ENCODE results near the gene DNAJA4. TPM values are rescaled to one million over a fixed set of nuclear protein-coding genes. Genes with fewer than 3 reads are reported as not detected.

The DNAJA4 gene
- polyA plus RNA-seq, 4 donors, result 21.2 to 26.5 (median 23.7) TPM

DNA sequence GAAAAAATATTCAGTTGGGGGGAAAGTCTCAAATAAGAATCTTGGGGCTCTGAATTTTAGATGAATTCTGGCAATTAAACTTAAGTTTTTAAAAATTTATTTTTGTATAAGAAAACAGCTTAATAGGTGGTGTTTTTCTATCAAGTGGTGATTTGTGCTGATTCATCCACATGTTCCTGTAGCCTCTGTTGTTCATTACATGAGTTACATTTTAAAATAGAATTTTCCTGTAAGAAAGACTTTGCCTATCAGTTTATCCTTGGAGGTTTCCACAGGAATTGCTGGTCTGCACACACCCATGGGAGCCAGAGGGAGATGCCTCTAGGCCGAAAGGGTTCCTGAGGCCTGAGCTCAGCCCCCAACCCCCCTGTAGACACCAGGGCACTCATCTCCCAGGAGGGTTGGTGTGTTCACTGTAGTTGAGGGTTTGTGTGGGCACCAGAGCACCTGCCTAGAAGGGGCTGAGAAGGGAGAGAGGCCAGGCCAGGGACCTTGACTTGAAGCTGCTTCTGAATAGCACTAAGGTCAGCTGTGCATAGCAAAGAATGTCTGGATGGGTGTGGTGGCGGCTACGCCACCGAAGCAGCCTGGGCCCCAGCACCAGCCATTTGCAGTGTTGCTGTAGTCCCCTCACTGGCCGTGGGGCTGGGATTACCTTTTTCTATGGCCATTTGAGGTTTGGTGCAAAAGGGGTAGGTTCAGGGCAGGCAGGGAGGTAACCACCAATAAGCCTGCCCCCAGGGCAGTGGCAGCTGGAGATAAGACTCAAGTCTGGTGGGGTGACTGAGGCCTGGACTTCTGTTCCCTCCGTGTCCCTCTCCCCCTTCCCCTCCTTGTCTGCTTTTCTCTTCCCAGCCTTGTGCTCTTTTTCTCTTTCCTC is 11.9 kb downstream of the DNAJA4 start:
- DNase-seq (ENCODE audit: low read depth in 4 of 4, low spot score in 3 of 4), result no peak

GRCh38 chr15:78280319-78281072 is 16.1 kb downstream of the DNAJA4 start:
- no peak for DNase-seq (ENCODE audit: low read depth in 4 of 4, low spot score in 3 of 4)

DNA sequence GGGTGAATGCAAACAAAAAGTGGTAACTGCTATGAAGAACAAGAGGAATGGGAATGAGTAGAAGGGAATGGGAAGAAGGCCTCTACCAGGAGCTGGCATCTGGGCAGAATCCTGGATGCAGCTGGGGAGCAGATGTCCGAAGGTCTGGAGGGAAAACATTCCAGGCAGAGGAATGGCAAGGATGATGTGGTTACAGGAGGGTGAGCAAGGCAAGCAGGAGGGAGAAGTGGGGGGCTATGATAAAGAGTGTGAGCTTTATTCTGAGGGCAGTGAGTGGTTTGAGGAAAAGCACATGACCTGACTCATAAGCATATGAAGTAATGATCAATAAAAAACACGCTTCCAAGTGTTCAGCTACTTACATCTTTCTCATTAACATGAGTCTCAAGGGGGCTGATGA is 18.0 kb downstream of the DNAJA4 start:
- DNase-seq (ENCODE audit: low read depth in 4 of 4, low spot score in 3 of 4), result no peak

- DNase-seq (ENCODE audit: low read depth in 4 of 4, low spot score in 3 of 4), result no peak
Measured at GRCh38 chr15:78284758-78285157, 20.4 kb downstream of the DNAJA4 start.

GRCh38 chr15:78290222-78290621 is 25.9 kb downstream of the DNAJA4 start:
- DNase-seq (ENCODE audit: low read depth in 4 of 4, low spot score in 3 of 4), result no peak

- DNase-seq (ENCODE audit: low read depth in 4 of 4, low spot score in 3 of 4), result no peak
Measured at GRCh38 chr15:78291052-78291451, 26.7 kb downstream of the DNAJA4 start.

- no peak for DNase-seq (ENCODE audit: low read depth in 4 of 4, low spot score in 3 of 4)
Measured at GRCh38 chr15:78291698-78292097, 27.3 kb downstream of the DNAJA4 start.

GRCh38 chr15:78292219-78292618 is 27.9 kb downstream of the DNAJA4 start:
- DNase-seq (ENCODE audit: low read depth in 4 of 4, low spot score in 3 of 4), result no peak

GRCh38 chr15:78299101-78299930 is 35.0 kb downstream of the DNAJA4 start, which contains the start of gene SKIC8:
TSS of gene SKIC8 (minus strand) at chr15:78299609. CDS start at chr15:78295686, 3,923 bp downstream.
- peak; percentile 82 to 91 (median 86) for DNase-seq (ENCODE audit: low read depth in 4 of 4, low spot score in 3 of 4)

DNA sequence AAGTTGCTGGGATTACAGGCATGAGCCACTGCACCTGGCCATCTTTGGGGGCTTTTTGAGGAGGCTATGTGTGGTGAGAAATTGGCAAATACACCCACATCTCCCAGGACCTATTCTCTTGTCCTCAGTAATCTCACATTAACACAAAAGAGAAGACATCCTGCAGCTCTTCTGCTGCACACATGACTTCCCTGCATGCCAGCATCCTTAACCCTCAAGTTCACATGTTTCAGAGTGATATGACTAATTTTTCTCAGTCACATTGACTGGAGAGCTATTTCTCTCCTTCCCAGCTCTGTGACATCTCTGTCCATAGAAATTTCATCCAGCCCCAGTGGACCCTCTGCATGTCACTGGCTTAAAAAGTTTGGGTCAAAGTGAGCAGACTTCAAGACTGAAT is 37.0 kb downstream of the DNAJA4 start:
- no peak for DNase-seq (ENCODE audit: low read depth in 4 of 4, low spot score in 3 of 4)

DNA sequence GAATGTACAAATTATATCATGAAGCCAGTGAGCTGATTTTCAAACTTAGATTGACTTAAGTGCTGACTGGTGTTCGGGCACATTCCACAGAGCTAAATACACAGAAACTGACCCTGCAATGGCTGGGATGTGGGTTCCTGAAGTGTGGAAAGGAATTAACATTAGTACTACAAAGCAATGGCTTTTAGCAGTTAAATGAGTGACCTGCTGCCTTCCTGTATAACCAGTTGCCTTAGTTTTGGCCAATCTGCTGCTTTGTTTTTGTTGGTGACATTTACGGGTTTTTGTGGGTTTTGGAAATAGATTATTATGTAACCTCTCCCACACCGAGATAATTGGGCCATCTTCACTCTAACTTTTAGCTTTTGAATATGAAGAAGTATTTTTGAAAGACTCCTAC is 37.5 kb downstream of the DNAJA4 start:
- no peak for DNase-seq (ENCODE audit: low read depth in 4 of 4, low spot score in 3 of 4)

GRCh38 chr15:78302579-78303312 is 38.4 kb downstream of the DNAJA4 start:
- DNase-seq (ENCODE audit: low read depth in 4 of 4, low spot score in 3 of 4), result no peak

GRCh38 chr15:78304216-78305066 is 40.1 kb downstream of the DNAJA4 start:
- no peak for DNase-seq (ENCODE audit: low read depth in 4 of 4, low spot score in 3 of 4)

DNA sequence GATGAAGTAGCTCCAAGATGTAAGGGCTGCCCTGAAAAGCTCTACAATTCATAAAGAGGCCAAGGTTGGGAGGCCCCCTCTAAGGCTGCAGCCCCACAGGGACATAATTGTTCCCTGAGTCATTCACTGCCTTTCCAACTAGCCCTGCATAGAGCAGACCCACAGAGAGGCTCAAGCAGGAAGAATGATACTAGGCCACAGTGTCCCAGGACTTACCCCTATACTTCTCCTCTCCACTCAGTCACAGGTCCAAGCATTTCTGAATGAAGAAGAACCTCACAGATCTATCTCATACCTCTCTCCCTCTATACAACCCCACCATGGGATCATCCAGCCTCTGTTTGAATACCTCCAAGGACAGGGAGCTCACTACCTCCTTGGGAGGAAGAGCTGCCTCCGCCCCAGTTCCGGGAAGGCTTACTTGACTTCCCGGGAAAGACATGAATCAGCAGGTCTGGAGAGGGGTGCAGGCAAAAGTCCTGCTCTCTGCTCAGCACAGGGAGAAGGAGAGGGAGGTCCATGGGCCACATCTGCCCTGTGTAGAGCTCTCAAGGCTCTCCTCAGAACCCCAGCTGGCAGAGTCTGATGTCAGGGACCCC is 41.9 kb downstream of the DNAJA4 start:
- DNase-seq (ENCODE audit: low read depth in 4 of 4, low spot score in 3 of 4), result no peak

- DNase-seq (ENCODE audit: low read depth in 4 of 4, low spot score in 3 of 4), result no peak
Measured at GRCh38 chr15:78307976-78308375, 43.6 kb downstream of the DNAJA4 start.

GRCh38 chr15:78308422-78309032 is 44.2 kb downstream of the DNAJA4 start:
- DNase-seq (ENCODE audit: low read depth in 4 of 4, low spot score in 3 of 4), result peak in 3 of 4 donors; percentile 38 to 55 (median 46)

GRCh38 chr15:78311292-78311691 is 46.9 kb downstream of the DNAJA4 start:
- DNase-seq (ENCODE audit: low read depth in 4 of 4, low spot score in 3 of 4), result no peak

DNA sequence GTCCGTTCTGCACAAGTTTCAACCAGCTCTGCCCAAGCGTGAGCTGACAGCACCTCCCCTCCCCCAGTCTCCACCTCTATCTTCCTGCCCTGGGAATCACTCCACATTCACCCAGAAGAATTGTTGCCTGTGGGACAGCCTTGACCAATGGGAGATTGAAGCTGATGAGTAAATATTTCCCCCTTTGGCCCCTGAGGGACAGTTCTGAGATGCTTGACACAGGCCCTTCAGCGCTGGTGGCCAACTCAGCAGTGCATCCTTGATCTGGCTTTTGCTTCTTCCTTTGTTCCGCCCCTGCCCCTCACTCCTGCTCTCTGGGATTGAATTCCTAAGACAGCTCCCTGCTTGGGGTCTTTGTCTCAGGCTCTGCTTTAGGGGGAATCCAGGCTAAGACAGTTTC is 48.2 kb downstream of the DNAJA4 start:
- DNase-seq (ENCODE audit: low read depth in 4 of 4, low spot score in 3 of 4), result no peak

Measured in right renal pelvis (tissue), 4 donors.